HTERT RPE-1 (cell line): ENCODE data around the gene CYP2A6.
"Not testable (repeated sequence)": the region's sequence is repeated elsewhere in the genome, so short reads cannot be mapped to it uniquely, and the experiment has no call there.

Experiments used
- in situ Hi-C: fragments of 300-500 bp; cut with MboI; formaldehyde crosslinking; loops from 4 replicates; pipeline ENCODE4 v1.14.3; 2020; ENCODE audit warnings: low sequenced_read_pairs

The CYP2A6 gene

GRCh38 chr19:40846722-40847121 lies 3.5 kb downstream of the CYP2A6 start:
- in situ Hi-C loops, result not testable (repeated sequence)

GRCh38 chr19:40843653-40844052 lies 6.6 kb downstream of the CYP2A6 start:
- in situ Hi-C loops, result not testable (repeated sequence)

- in situ Hi-C loops, result not testable (repeated sequence)
Measured at GRCh38 chr19:40842997-40843652, 7.1 kb downstream of the CYP2A6 start.

GRCh38 chr19:40842012-40842411 lies 8.2 kb downstream of the CYP2A6 start:
- in situ Hi-C loops, result not testable (repeated sequence)

GRCh38 chr19:40838477-40838876 lies 11.8 kb downstream of the CYP2A6 start:
- in situ Hi-C loops, result not testable (repeated sequence)

GRCh38 chr19:40836754-40837429 lies 13.4 kb downstream of the CYP2A6 start:
- in situ Hi-C loops, result no loop called here

- in situ Hi-C loops, result not testable (repeated sequence)
Measured at GRCh38 chr19:40833728-40834533, 16.3 kb downstream of the CYP2A6 start.

GRCh38 chr19:40832431-40832790 lies 17.8 kb downstream of the CYP2A6 start:
- in situ Hi-C loops, result not testable (repeated sequence)

GRCh38 chr19:40831502-40832430 lies 18.5 kb downstream of the CYP2A6 start:
- in situ Hi-C loops, result no loop called here

GRCh38 chr19:40830741-40831140 lies 19.5 kb downstream of the CYP2A6 start:
- in situ Hi-C loops, result not testable (repeated sequence)

GRCh38 chr19:40829205-40829604 lies 21.0 kb downstream of the CYP2A6 start:
- in situ Hi-C loops, result no loop called here

GRCh38 chr19:40827386-40828247 lies 22.6 kb downstream of the CYP2A6 start:
- in situ Hi-C loops, result no loop called here

- in situ Hi-C loops, result not testable (repeated sequence)
Measured at GRCh38 chr19:40826699-40827385, 23.4 kb downstream of the CYP2A6 start.

GRCh38 chr19:40826312-40826698 lies 23.9 kb downstream of the CYP2A6 start:
- in situ Hi-C loops, result not testable (repeated sequence)

- in situ Hi-C loops, result not testable (repeated sequence)
Measured at GRCh38 chr19:40825460-40826095, 24.7 kb downstream of the CYP2A6 start.

GRCh38 chr19:40824916-40825315 lies 25.3 kb downstream of the CYP2A6 start:
- in situ Hi-C loops, result not testable (repeated sequence)

- in situ Hi-C loops, result not testable (repeated sequence)
Measured at GRCh38 chr19:40822704-40823553, 27.3 kb downstream of the CYP2A6 start.

GRCh38 chr19:40822161-40822560 lies 28.1 kb downstream of the CYP2A6 start:
- in situ Hi-C loops, result no loop called here
